Stimulated activated CD4-positive, alpha-beta T cell treated with anti-CD3 and anti-CD28 coated beads, TNF-alpha, amount 100 ng/mL, for 1 hour (primary cell): ENCODE data around the gene PEX11A.

Source experiments
- DNase-seq, 3 donors: peaks; one replicate each; pipeline ENCODE4 v3.0.0-alpha.2; 2020; ENCODE audit warnings: low read depth in 3 of 3, low spot score in 1 of 3

Gene PEX11A

DNA sequence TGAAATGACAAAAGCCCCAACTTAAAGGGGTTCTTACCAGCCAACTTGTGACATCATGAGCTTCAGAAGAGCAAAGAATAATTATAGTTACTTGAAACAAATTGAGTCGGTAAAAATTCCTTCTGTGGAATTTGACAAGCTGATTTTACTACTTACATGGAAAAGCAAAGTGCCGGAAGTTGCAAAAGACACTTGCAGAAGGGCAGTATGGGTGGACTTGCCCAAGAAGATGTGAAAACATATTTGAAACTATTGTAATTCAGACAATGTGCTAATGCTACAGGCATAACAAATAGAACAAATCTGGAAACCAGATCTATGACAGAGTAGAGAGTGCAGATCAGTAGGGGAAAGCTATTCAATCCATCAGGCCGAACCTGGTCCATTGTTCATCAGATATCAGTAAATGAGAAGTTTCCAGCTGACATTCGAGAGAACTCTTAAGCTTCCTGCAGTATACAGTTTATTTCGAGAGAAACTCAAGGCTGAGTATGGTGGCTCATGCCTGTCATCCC is 32.8 kb downstream of the PEX11A start:
- DNase-seq: no peak

- DNase-seq: no peak
Observed at GRCh38 chr15:89656116-89656815, 34.3 kb downstream of the PEX11A start.

DNA sequence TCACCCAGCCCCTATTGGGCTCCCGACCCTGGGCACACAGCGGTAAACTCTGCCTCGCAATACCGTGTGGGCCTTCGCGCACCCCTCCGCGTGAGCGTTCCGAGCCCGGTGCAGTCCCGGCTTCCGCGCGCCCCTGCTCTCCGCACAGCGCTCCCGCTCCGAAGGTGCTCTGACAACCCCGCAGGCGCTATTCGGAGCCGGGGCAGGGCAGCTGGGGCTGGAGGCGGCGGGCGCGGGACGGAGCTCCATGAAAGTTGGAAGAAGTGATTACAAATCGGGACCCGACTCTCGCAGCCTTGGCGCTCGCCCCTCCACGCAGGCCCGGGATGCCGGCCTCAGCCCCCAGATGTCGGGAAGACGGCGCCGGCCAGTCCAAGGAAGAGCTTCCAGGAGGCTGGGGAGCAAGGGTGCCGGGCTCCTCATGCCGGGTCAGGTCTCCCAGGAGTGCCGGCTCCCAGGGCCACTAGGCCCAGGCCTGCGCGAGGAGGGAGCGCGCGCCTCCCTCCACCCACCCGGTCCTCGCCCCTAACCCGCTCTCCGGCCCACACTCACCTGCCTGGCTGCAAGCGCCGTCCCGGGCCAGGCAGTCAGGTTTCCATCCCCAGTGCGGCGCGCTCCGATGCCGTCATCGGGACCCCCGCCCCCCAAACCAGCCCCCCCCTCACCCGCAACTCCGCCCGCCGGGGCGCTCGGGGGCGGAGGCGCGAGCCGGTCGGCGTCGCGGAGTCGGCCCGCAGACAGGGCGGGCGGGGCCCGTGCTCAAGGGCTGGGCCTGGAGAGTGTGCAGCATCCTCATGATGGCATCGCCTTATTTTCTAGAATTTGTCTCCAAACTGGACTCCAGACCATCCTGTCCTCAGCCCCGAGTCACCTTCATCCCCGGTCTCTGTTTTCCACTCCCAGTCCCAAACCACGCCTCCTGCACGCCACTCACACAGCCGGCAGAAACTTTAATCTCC is 35.4 kb downstream of the PEX11A start, which contains the start of gene KIF7:
Gene KIF7, minus strand, starts transcription at position 621 of the 959 bp plus-strand sequence. CDS start 2,537 bp downstream, outside the sequence.
- no peak for DNase-seq

- DNase-seq: no peak
Observed at GRCh38 chr15:89654301-89654761, 36.2 kb downstream of the PEX11A start.

DNA sequence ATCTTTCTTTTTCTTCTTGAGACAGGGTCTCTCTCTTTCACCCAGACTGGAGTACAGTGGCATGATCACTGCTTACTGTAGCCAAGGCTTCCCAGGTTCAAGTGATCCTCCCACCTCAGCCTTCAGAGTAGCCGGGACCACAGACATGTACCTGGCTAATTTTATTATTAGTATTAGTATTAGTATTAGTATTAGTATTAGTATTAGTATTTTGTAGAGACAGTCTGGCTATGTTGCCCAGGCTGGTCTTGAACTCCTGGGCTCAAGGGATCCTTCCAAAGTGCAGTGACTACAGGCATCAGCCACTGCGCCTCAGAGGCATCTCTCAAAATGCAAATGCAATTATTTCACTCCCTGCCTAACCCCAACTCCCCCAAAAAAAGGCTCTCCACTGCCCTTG is 37.0 kb downstream of the PEX11A start:
- DNase-seq: no peak

- no peak for DNase-seq
Observed at GRCh38 chr15:89652666-89653065, 37.9 kb downstream of the PEX11A start.

DNA sequence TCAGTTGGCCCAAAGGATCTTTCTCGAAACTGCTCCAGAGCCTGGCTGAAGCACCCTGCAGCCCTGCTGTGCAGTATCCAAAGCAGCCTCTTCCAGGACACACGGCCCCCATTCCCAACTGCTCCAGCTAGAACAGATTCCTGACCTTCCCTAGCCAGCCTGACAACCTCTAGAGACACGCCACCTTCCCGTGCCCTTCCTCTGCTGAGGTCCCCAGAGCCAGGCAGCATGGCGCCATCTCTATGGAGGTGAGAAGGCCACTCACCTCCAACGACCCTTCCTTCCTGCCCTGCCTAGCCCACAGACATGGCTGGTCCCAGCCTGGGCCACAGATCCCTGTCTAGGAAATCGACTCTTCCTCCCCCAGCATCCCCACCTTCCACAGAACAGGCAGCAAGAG is 38.4 kb downstream of the PEX11A start:
- no peak for DNase-seq

DNA sequence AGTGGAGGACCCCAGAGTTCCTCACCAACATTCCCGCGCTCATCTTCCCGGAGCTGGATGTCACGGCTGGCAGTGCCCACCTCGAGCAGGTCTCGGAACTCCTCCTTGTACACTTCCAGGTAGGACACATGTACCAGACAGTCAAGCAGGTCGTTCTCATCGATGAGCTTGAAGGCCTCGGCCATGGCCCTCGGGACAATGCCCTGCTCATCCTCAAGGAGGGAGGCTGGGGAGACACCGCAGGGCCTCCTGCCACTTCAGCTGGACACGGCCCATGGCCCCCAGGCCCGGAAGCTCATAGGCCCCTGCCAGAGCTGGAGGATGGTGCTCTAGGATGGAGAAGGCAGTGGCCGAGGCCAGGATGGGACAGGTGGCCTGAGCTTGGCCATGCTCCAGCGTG is 40.8 kb downstream of the PEX11A start:
- DNase-seq: no peak

DNA sequence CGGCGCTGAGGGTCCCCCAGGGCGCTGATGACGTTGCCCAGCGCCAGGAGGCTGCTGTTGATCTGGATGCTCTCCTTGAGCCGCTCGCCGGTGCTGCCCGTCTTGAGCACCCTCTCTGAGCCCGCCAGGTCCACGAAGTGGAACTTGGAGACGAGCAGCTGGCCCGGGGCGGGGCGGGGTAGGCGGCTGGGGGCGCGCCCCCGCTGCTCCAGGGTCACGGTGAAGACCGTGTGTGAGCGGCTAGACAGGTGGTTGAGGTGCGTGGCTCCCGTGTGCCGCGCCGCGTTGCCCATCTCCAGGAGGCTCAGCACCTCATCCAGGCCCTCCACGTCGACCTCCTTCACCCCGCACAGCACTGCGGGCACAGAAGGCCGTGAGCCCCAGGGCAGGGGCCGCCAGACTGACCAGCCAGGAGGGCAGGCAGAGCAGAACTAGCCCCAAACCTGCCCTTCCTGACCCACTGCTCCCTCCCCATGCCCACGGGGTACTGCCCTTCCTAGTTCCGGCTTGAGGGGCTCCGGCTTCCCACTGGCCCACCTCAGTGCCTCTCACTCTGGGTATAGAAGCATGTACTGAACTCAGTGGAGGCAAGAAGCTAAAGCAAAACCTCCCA is 41.4 kb downstream of the PEX11A start:
- DNase-seq: no peak

DNA sequence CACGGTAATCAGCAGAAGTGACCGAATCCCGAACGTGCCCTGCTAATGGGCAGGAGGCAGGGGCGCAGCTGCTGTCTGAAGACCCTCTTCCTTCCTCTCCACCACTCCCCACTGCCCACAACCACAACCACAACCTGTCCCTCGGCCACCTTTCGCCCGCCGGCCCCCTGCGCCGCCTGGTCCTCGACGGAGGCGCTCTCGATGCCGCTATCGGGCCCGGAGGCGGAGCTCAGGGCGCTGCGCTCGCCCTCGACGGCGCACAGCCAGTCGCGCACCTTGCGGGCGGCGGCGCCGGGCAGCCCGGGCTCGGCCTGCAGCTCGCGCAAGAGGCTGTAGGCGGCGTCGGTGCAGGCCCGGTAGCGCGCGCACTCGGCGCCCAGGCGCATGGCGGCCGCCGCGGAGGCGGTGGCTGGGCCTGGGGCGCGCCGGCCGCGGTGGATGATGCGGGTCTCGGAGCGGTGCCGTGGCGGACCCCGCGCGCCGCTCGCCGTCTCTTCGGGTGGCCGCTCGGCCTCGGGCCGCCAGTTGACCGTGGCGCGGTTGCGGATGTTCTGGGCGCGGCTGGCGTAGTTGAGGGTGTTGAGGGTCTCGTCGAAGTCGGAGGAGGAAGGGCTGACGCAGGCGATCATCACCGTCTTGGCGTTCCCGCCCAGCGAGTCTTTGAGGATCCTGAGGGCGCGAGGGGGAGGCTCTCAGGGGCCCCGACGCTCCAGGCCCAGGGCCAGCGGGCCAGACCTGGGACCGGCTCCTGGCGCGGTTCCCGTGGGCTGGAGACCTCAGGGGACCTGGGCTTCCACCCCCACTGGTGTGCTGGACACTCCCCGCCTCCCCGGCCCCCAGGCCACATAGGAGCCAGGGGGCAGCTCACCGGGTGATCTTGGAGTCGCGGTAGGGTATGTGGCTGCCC is 42.2 kb downstream of the PEX11A start:
- no peak for DNase-seq

GRCh38 chr15:89647191-89647851 is 43.2 kb downstream of the PEX11A start:
- DNase-seq: peak in 1 of 3 donors; percentile 51

GRCh38 chr15:89646416-89647141 is 44.0 kb downstream of the PEX11A start:
- DNase-seq: no peak

DNA sequence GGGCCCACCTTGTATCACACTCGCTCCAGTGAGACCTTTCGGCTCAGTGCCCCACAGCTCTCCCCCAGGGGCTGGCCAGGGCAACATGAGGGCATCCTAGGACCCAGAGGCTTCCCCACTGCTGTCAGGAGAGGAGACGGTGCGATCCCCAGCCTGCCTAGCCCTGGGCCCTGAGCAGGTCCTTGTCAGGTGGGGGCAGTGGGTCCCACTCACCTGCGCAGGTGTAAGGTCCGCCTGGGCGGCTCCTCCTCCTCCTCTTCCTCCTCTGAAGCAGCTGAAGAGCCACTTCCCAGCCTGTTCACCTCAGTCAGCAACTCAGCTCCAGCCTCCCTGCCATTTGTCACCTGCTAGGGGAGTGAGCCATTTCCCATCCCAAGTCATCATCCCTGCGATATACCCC is 44.9 kb downstream of the PEX11A start:
- no peak for DNase-seq

GRCh38 chr15:89642106-89642505 is 48.4 kb downstream of the PEX11A start:
- no peak for DNase-seq

GRCh38 chr15:89641053-89641452 is 49.5 kb downstream of the PEX11A start:
- DNase-seq: no peak

DNA sequence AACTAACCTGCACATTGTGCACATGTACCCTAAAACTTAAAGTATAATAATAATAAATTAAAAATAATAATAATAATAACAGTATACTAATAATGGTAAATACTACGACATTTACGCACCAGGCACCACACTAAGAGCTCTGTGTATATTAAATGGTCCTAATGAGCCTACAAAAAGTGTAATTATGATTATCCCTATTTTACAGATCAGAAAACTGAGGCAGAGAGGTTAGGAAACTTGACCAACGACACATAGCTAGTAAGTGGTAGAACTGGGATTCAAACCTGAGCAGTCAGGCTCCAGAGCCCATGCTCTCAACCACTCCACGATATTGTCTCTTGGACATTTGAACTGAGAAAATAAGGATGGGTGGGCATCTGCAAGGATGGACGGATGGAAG is 50.3 kb downstream of the PEX11A start:
- DNase-seq: no peak

DNA sequence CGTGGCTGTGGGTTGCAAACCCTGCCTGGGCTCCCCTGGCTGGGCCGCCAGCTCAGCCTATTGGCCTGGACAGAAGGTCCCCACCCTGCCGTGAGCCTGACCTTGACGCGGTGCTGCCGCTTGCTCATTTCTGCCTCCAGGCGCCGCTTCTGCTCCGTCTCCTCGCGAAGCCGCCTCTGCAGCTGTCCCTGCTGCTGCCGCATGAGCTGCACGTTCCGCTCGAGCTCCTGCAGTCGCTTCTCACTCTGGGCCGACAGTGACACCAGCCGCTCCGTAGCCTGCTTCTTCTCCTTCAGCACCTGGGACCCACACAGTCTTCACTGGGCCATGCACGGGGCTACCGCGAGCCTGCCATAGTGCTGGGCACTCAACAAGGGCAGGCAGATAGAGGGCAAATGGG is 57.0 kb downstream of the PEX11A start:
- no peak for DNase-seq

- DNase-seq: no peak
Observed at GRCh38 chr15:89632563-89633430, 57.8 kb downstream of the PEX11A start.
